HPDE6-E6E7 (cell line): ENCODE results near the gene FNIP2.

Source experiments
- DNase-seq: peaks from one replicate; pipeline ENCODE4 v3.0.0; 2011; ENCODE audit warnings: missing footprints; ENCODE audit errors: extremely low spot score

FNIP2 gene

DNA sequence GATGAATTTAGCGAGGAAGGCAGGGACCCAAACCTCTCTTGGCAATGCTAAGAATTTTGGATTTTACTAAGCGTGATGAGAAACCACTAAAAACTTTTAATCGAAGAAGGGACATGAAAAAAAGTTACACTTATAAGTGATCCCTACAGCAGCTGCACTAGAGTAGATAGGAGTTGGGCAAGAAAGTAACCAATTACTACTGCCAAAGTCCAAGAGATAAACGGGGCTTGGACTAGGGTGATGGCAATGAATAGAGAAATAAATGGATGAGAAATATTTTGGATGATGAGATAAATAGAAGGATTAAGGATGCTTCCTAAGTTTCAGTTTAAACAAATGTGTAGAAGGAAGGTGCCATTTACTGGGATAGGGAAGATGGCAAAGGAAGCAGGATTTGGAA is 6.3 kb upstream of the FNIP2 start:
- no peak for DNase-seq

DNA sequence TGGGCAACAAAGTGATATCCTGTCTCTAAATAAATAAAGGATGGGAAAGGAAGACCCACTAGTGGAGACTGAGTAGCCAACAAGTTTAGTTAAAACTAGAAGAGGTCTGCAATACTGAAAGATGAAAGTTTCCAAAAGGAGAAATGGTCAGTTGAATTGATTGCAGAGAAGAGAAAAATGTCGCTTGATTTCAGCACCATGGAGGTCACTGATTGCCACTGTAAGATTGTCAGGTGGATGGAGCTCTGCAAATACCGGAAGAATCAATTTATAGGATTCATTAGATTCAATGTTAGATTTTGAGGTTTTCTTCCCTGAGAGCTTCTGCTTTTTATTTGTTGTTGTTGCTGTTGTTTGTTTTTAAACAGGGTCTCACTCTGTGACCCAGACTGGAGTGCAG is 5.4 kb upstream of the FNIP2 start:
- DNase-seq, result no peak

DNA sequence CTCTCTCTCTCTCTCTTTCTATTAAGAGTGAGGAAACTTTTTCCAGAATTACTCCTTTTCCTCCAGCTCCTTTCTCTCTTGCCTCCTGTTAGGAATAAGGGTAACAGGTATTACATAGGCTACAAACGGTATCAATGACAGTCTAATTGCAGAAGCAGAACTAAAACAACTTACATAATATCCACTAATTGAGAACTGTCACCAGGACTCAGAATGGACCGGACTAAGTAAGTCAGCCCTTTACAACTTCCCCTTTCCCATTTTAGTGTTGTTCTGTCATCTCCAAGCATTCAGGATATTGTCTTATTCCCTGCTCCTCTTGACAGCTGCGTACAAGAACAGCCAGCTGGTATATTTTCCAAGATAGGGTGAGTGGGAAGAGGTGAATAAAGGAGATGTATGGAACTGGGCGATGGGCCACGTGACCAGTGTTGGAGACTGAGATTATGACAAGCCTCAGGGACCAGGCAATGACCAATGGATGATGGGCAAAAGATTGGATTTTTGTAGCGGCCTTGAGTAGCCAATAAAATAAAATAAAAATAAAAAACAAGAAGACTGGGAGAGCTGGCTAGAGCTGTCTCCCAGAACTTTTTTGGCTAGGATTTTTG is 2.3 kb upstream of the FNIP2 start:
- no peak for DNase-seq

DNA sequence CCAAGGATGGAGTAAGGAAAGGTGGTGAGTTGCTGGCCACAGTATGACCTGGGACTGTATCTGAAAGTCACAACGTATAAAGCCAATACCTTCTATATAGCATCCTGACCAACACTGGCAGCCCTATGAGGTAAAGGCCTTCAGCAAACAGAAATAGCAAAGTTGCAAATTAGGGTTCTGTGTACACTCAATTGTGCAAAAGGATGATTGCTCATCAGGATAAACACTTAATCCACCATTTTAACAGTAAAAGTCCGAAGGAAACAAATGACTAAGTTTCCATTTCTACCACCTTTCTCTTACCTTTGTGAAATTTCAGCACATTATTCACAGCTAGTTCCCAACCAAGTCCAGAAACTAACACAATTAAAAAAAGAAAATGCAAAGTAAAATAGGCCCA is 1.4 kb upstream of the FNIP2 start:
- DNase-seq, result no peak

DNA sequence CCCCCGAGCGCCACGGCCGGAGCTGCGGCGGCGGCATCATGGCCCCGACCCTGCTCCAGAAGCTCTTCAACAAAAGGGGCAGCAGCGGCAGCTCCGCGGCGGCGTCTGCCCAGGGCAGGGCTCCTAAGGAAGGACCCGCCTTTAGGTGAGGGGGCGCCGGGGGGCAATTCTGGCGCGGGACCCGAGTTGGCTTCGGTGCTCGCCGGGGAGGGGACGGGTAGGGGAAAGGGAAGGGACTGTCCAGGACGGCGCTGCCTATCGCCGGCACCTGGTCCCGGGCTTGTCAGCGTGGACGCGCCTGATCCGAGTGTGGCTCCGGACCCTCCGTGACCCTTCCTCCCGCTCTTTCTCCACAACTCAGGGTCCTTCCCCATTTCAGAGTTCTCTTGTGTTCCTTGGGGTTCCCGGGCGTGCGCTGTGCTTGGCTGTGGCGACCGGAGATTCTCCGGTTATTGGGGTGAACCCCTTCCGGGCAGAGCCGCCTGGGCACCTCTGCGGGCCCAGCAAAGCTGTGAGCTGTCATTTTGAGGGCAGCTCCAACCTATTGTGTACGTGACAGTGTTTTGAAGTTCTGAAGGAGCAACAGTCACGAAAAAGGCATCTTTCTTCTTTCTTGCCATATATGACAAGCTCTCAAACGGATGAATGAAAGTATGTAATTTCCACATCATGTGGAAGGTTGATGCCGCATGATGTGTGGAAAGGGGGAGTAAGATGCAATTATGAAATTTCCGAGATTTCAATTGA is 522 bp downstream of the FNIP2 start:
- DNase-seq, result peak; percentile 22

DNA sequence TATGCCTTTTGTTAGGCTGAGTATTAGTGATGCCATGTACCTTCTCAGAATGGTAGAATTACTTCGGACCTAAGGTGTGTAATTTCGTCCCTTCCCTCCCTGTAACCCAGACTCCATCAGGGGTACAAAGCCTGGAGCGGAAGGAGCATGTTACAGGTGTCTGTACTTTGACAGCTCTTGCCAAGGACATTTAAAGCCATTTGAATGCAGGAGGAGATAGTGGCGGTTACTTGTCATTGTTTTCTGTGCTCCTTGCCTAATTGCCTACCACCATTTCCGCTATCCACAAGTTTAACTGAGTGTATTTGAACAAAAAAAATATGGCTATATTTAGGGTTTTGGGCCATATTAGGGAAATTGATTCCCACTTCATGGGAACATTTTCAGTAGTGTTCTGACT is 1.8 kb downstream of the FNIP2 start:
- no peak for DNase-seq

DNA sequence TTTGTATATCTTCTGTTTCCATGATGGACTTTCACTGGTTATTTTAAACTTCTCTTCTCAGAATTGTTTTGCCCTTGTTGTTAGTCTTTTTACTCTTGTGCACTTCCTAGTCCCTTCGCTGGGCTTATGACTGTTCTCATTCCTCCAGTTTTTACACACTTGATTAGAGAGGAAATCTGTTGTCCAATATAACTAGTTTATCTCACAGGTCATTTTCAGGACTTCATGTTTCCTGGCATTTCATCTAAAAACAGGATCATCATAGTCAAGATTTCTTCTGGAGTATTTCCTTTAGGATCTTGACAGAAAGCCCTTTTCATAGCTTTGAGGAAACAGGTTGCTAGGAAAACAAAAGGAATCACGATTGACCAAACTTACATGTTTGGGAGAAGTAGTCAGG is 3.0 kb downstream of the FNIP2 start:
- DNase-seq, result no peak

DNA sequence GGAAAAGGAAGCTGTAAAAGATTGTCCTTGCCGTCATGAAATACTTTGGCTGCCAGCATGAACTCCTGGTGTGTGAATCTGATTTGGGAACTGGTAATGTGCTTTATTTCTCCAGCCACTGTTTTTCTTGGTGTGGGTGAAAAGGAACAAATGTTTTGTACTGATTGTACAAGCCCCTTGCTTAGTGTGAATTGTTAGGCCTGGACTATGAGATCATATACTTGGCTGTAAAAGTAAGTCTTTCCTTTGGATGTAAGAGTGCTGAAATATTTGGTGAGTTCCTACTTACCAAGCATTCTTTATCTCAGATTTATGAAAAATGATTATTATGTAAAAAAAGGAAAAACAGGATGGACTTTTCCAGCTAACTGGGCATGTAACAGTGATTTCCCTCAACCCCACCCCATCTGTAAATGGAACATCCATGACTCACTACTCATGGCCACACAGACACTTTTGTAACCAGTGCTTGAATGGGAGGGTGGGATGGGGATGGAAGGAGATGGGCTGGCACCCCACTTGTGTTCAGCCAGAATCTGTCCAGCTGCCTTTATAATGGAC is 6.3 kb downstream of the FNIP2 start:
- peak; percentile 27 for DNase-seq

DNA sequence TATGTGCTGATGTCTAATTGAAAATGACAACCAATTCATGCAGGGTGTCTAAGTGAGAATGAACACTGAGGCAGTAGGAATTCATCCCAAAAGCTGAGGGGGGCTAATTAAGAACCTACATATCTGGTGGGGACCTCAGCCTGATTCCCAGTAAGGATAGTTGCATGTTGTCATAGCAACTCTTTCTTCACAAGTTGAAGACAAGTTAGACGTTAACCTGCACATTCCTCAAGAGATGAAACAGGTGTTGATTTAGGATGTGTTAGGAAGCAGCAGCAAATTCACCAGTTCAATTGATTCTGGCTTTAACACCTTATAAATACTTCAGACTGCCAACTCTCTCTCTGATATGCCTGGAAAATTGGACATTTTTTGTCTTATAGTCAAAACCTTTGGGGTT is 7.3 kb downstream of the FNIP2 start:
- DNase-seq, result no peak

DNA sequence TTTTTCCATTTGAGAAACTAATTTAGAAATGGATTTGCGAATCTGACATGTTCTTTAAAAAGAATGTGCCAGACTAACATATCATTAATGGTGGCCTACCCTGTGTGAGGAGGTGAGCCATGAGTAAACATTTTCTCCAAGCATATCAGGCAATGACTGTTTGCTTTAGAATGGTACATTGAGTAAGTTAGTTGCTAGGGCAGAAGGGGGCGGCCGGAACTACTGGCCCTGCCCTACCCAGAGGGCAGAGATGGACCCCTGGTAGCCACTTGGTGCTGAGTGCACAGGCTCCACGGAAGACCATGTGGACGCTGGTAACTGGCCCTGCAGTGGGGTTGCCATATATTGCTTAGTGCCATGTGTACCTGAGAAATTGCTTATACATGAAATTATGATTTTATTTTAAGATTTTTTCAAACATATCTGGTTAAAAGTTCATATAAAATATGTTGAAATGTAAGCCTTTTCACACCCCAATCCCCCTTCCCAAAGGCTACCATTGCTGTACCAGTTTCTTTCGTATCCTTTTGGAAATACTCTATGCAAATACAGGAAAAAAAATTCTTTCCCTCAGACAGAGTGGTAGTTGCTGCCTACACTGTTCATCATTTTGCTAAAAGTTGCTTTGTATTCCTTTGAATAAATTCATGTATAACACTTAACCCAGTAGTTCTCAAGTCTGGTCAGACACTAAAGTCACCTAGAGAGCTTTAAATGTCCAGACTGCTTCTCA is 8.8 kb downstream of the FNIP2 start:
- no peak for DNase-seq

DNA sequence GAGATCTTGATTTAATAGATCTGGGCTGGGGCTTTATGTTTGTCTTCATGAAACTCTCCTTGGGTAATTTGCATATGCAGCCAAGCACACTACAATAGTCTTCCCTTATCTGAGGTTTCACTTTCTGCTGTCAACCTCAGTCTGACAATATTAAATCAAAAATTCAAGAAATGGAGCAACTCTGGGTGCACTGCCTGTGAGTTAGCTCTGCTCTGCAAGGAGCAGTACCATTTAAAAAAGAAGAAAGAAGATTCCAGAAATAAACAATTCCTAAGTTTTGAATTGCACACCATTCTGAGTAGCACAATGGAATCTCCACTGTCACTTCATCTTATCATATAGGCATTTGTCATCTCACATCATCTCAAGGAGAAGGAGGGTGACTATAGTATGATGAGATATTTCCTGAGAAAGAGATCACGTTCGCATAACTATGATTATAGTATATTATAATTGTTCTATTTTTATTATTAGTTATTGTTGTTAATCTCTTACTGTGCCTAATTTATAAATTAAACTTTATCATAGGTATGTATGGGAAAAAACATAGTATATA is 9.4 kb downstream of the FNIP2 start:
- DNase-seq, result no peak

DNA sequence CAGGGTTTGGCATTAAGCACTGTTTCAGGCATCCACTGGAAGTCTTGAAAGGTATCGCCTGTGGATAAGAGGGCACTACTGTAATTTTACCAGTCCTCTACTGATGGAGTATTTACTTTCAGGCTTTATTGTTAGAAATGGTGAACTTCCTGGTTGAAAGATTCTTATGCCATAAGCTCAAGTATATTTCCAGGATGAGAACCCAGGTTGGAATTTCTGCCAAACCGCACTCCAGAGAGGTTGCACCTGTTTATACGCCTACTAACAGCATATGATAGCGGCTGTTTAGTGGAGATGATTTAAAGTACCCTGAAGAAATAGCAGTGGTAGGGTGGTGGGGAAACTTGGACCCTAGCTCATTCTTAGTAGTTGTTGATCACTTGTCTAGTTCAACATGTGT is 9.9 kb downstream of the FNIP2 start:
- DNase-seq, result no peak

DNA sequence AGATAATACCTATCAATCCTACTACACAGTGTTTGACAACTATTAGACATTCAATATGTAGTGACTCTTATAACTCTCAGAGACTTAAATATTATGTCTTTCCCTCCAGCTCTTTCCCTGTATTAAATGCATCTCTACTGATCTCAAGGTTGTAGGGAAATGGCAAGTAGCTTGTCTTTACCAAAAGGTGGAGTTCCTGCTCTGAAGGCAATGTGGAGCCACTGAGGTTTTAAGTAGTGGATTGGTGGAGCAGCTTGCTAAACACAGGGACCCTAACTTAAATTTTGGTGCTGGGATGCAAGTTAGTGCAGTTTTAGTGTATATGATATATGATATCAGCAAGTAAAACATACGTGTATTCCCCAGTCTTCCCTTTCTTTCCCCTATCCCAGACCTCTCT is 13.1 kb downstream of the FNIP2 start:
- no peak for DNase-seq

DNA sequence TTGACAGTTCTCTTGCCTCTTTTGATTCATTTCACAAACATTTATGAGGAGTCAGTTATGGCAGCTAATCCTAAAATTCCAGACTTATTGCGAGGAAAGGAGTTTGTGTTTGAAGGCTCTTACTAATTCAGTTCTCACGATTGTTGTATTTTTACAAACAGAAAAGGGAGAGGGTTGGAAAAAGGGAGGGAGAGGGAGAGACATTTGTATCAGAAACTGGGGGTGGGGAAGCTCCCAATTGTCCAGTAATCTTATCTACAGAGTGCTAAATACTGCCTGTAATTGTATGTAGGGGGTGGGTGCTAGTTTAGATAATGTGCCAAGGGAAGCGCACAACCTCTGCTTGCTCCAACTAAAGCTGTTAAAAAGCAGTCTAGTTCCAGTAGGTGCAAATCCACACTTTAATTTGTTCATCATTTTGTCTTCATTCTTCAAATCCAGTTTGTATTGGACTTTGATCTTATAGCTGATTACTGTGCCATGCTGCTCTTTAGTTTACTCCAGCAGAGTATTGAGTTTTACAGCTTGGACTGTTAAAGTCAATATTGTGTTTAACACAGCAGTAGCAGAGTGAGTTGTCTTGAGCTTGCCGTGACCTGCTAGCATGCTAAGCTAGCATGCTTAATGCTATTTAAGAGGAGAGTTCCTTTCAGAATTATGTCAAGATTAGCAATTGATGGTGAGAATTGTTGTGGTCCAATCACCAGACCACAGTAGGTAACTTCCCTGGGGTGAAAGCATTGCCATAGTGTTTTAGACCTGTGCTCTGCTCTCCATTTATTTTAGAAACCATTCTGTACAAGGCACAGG is 13.9 kb downstream of the FNIP2 start:
- no peak for DNase-seq

DNA sequence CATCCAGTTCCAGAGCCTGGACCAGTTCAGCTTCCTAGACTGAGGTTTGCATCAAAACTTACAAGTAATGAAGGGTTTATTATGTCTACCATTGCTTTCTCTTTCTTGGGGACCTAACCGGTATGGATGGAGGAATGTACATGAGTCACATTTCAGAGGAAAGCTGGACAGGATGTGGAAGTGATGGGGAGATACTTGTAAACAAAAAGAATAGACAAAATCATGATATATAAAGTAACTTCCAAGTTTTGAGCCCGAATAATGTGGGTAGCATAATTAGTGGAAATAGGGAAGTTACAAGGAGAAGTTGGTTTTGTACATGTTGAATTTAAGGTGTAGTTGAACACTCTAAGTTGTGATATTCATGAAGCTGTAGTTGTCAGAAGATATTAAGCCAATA is 15.0 kb downstream of the FNIP2 start:
- no peak for DNase-seq

DNA sequence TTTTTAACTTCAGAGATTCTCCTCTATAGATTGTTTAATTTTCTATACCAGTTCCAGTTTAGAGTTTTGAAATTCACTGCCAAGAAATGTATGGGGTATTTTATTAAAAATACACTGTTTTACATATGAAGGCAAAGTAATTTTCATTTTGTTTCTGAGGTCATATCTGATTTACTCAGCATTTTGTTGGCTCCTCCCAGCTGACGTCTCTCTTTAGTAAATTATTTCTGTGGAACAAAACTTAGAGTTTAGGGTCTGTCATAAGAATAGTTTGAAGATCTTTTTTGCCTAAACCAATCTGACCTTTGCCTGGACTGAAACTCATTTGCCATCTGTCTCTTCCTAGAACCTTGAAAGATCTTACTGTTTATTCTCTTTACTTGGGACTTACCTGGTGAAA is 16.9 kb downstream of the FNIP2 start:
- no peak for DNase-seq

DNA sequence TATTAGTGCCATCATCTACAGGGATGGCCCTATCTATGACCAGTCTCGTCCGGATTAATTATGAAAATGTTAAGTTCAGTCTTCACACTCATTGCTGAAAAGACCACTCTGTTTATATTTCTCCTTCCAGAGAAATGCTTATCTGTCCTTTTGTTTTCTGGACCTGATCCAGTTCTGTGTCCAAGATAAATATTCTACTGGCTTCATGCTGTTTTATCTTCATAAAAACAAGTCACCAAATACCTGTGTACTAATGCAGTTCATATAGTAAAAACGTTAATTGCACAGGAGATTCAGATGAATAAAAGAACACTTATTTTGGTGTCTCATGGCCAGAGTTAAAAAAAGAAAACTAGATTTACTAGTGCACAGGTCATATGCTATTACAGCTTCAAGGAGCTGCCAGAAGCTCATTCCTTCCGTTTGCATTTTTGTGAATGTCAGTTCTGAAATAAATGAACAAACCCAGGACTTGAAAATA is 17.3 kb downstream of the FNIP2 start:
- DNase-seq, result no peak

DNA sequence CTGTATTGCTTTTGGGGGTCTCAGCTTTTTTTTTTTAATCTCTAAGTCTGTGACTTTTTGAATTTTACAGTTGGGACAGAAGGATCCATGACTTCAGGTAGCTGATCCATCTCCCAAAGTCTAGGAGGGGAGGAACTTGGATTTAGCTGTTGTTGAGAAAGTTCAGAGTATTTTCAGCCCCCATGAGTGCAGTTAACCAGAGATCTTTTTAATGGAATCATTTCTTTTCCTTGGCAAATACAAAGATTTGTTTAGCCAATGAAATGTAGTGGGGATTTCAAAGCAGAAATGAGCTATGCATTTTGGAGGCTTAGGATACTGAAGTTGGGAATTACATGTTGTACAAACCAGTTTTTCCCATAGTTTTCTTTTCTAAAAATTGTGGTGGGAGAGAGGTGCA is 18.1 kb downstream of the FNIP2 start:
- no peak for DNase-seq

DNA sequence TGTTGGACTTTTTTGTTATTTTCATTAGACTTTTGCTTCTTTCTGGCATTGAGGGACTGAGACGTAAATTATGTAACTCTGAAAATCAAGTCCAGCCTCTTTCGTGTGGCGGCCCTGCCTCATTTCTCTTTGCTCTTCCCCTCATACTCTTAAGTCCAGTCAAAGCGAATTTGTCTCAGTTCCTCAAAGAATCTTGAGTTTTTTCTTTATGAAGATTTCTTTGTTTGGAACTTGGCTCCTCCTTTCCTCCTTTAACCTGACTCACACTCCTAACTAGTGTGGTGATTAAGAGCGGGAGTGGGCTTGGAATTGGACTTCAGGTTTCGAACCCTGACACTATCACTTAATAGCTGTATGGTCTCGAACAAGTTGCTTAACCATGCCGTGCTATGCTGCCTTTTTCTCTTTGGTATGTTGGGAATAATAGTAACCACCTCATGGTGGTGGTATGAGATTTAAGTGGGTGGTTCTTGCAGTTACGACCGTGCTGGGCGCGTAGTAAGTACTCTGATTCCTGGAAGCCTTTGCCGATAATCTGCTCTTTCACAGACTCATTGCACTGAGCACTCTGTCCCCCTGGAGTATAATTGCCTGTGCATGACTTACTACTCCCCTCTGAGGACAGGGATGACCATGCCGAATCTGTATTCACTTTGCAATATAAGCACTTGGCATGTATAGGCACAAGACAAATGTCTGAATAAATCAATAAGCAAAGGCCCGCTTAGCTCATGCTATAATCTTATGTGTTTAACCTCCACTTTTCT is 19.1 kb downstream of the FNIP2 start:
- no peak for DNase-seq

DNA sequence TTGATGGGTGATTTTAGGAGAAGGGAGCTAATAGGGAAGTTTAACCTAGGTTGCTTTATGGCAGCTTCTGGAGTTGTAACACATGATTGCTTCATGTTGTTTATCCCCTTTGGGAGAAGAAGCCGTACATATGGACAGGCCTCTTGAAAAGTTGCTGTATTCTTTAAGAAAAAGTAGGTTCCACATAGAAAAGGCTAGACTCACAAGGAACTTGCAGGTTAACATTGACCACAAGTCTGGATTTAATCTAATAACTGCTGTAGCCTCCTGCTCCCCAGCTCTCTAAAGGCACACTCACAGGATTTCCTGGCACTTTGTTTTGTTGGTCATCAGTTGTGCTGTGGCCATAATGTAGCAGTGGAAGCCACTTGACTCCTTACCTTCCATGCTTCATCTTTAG is 19.7 kb downstream of the FNIP2 start:
- no peak for DNase-seq

DNA sequence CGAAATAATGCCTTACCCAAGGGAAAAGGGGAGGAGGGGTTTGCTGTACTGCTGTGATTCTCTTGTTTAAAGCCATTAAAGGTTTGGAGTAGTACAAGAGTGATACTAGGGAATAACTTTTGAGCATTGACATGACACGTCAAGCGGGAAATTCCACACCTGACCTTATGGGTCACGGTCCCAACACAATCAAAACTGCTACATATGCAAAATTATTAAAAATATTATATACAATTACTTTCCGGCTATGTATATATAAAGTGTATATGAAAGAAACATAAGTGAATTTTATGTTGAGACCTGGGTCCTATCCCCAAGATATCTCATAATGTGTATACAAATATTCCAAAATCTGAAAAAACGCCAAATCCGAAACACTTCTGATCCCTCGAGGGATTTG is 21.0 kb downstream of the FNIP2 start:
- DNase-seq, result no peak
